HepG2 (cell line): ENCODE results near the gene ANKHD1. TPM values are rescaled to one million over a fixed set of nuclear protein-coding genes. Genes with fewer than 3 reads are reported as not detected.
A peak's percentile ranks its signal among the peaks of the same experiment; 100 is the strongest.

Experiments used
- ERF ChIP-seq: IDR thresholded peaks from 2 replicates; pipeline ENCODE4 v1.6.1; 2018; ENCODE audit warnings: missing biosample characterization, missing genetic modification reagents
- ESRRA ChIP-seq: sonication (generic); formaldehyde crosslinking; IDR thresholded peaks from 2 replicates; pipeline ENCODE4 v1.5.1; 2020; ENCODE audit warnings: mild to moderate bottlenecking, low read depth, missing genetic modification reagents
- HES4 ChIP-seq: sonication (generic); formaldehyde crosslinking; IDR thresholded peaks from 2 replicates; pipeline ENCODE4 v1.9.0; 2021; ENCODE audit warnings: mild to moderate bottlenecking, missing genetic modification reagents, borderline replicate concordance
- HOXA3 ChIP-seq: sonication (generic); formaldehyde crosslinking; IDR thresholded peaks from 2 replicates; pipeline ENCODE4 v1.5.0; 2020; ENCODE audit warnings: missing genetic modification reagents
- MAFF ChIP-seq: IDR thresholded peaks from 2 replicates; pipeline ENCODE4 v1.6.1; 2011; ENCODE audit warnings: low read depth, low read length, improper control_type of control experiment
- MEIS1 ChIP-seq: sonication (generic); formaldehyde crosslinking; IDR thresholded peaks from 2 replicates; pipeline ENCODE4 v1.9.0; 2021; ENCODE audit warnings: mild to moderate bottlenecking, missing genetic modification reagents, moderate library complexity, borderline replicate concordance
- PCBP1 ChIP-seq: fragments of 200-400 bp; formaldehyde crosslinking; IDR thresholded peaks from 2 replicates; pipeline ENCODE4 v1.6.1; 2017; ENCODE audit warnings: mild to moderate bottlenecking, low read depth, low read length, borderline replicate concordance
- PTBP1 ChIP-seq: fragments of 200-400 bp; formaldehyde crosslinking; IDR thresholded peaks from 2 replicates; pipeline ENCODE4 v1.6.1; 2018; ENCODE audit warnings: low read length, low read depth; ENCODE audit not compliant: poor library complexity, severe bottlenecking
- RERE ChIP-seq: IDR thresholded peaks from 2 replicates; pipeline ENCODE4 v1.6.1; 2016; ENCODE audit warnings: low read depth, missing genetic modification reagents, missing compliant biosample characterization
- SNAPC2 ChIP-seq: sonication (generic); formaldehyde crosslinking; IDR thresholded peaks from 2 replicates; pipeline ENCODE4 v1.8.1; 2022; ENCODE audit warnings: mild to moderate bottlenecking, missing genetic modification reagents
- TCF12 ChIP-seq, 2 experiments: fragments of 450-650 bp in 1 of 2; sonication (generic) in 1 of 2; formaldehyde crosslinking in 1 of 2; IDR thresholded peaks; 2 replicates each; pipeline versions ENCODE4 v1.6.1 to v1.8.0; 2017 to 2022; ENCODE audit warnings: antibody characterized with exemption in 1 of 2, mild to moderate bottlenecking in 1 of 2, missing genetic modification reagents in 1 of 2, moderate library complexity in 1 of 2
- U2AF1 ChIP-seq: fragments of 200-400 bp; formaldehyde crosslinking; optimal IDR thresholded peaks from 2 replicates; pipeline ENCODE3; 2017; ENCODE audit warnings: mild to moderate bottlenecking, low read depth, low read length
- ZFP37 ChIP-seq: sonication (generic); formaldehyde crosslinking; IDR thresholded peaks from 2 replicates; pipeline ENCODE4 v1.4.0; 2020; ENCODE audit warnings: missing genetic modification reagents, borderline replicate concordance
- ZNF234 ChIP-seq: sonication (generic); formaldehyde crosslinking; conservative IDR thresholded peaks from 2 replicates; pipeline ENCODE4 v1.5.1; 2020; ENCODE audit warnings: mild to moderate bottlenecking, missing genetic modification reagents
- ZNF331 ChIP-seq: sonication (generic); formaldehyde crosslinking; IDR thresholded peaks from 2 replicates; pipeline ENCODE4 v1.4.0; 2020; ENCODE audit warnings: missing genetic modification reagents
- ZNF570 ChIP-seq: sonication (generic); formaldehyde crosslinking; IDR thresholded peaks from 2 replicates; pipeline ENCODE4 v1.4.0; 2020; ENCODE audit warnings: mild to moderate bottlenecking, missing genetic modification reagents, borderline replicate concordance
- polyA plus RNA-seq, 8 experiments: library from polyadenylated mRNA; depleted of rRNA in 3 of 8; stranded (reverse) in 7 of 8; unstranded in 1 of 8; fragments of >200 nt; fragmentation: Illumina TruSeq in 4 of 8; extraction: Trizol in 4 of 8; gene quantifications; 2 replicates each; pipeline versions ENCODE4 v1.2.1 to v1.2.3, GENCODE V29; 2011 to 2016; ENCODE audit warnings: low read depth in 4 of 8, missing spikeins in 1 of 8, mixed read lengths in 1 of 8; ENCODE audit not compliant: insufficient read depth in 1 of 8
- total RNA-seq, 5 experiments: library from RNA; depleted of rRNA; stranded (reverse); fragments of >200 nt; fragmentation: Illumina TruSeq; extraction: Trizol; gene quantifications; 2 replicates each; pipeline ENCODE4 v1.2.3, GENCODE V29; 2016; ENCODE audit warnings: low read depth in 1 of 5
- TF ChIP-seq, protein P1 (sequence below): sonication (generic); formaldehyde crosslinking; IDR thresholded peaks from 2 replicates; pipeline ENCODE4 v1.8.1; 2023; ENCODE audit warnings: missing genetic modification reagents, inconsistent platforms, borderline replicate concordance
- TF ChIP-seq, protein P2 (sequence below): sonication (generic); formaldehyde crosslinking; IDR thresholded peaks from 2 replicates; pipeline ENCODE4 v1.4.0; 2020; ENCODE audit warnings: missing genetic modification reagents, borderline replicate concordance

ANKHD1 gene
- total and polyA plus RNA-seq, 2 of the 13 experiments (the other 11 are each of a cell fraction or from before 2014, with no cell fraction given): 69.9 to 82.0 TPM

- TF ChIP-seq U2AF1 (peak; percentile 56), ESRRA (CRISPR knock-in tag) (no peak), PTBP1 (no peak), MEIS1 (CRISPR knock-in tag) (0 out of 2 replicates have a peak, but pooled peaks have one; percentile 24), MAFF (no peak), TCF12 (IDR thresholded peaks at IDR 0.05) (no peak), TCF12 (CRISPR knock-in tag; IDR thresholded peaks at IDR 0.05) (0 out of 2 replicates have a peak, but pooled peaks have one; percentile 67), HES4 (CRISPR knock-in tag) (peak; percentile 65; the same call in 1 of the 2 replicates), ZNF570 (CRISPR knock-in tag) (no peak), PCBP1 (no peak), HOXA3 (peak; percentile 64; the same call in 1 of the 2 replicates), ZNF234 (CRISPR knock-in tag) (0 out of 2 replicates have a peak, but pooled peaks have one; percentile 26), RERE (CRISPR knock-in tag) (no peak), ZFP37 (CRISPR knock-in tag) (peak; percentile 95), ZNF331 (CRISPR knock-in tag) (peak; percentile 50), ERF (peak; percentile 52; the same call in 1 of the 2 replicates), SNAPC2 (CRISPR knock-in tag) (no peak)
- TF ChIP-seq, protein P1, sequence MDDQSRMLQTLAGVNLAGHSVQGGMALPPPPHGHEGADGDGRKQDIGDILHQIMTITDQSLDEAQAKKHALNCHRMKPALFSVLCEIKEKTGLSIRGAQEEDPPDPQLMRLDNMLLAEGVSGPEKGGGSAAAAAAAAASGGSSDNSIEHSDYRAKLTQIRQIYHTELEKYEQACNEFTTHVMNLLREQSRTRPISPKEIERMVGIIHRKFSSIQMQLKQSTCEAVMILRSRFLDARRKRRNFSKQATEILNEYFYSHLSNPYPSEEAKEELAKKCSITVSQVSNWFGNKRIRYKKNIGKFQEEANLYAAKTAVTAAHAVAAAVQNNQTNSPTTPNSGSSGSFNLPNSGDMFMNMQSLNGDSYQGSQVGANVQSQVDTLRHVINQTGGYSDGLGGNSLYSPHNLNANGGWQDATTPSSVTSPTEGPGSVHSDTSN (CRISPR knock-in tag): 0 out of 2 replicates have a peak, but pooled peaks have one; percentile 16
- TF ChIP-seq, protein P2, sequence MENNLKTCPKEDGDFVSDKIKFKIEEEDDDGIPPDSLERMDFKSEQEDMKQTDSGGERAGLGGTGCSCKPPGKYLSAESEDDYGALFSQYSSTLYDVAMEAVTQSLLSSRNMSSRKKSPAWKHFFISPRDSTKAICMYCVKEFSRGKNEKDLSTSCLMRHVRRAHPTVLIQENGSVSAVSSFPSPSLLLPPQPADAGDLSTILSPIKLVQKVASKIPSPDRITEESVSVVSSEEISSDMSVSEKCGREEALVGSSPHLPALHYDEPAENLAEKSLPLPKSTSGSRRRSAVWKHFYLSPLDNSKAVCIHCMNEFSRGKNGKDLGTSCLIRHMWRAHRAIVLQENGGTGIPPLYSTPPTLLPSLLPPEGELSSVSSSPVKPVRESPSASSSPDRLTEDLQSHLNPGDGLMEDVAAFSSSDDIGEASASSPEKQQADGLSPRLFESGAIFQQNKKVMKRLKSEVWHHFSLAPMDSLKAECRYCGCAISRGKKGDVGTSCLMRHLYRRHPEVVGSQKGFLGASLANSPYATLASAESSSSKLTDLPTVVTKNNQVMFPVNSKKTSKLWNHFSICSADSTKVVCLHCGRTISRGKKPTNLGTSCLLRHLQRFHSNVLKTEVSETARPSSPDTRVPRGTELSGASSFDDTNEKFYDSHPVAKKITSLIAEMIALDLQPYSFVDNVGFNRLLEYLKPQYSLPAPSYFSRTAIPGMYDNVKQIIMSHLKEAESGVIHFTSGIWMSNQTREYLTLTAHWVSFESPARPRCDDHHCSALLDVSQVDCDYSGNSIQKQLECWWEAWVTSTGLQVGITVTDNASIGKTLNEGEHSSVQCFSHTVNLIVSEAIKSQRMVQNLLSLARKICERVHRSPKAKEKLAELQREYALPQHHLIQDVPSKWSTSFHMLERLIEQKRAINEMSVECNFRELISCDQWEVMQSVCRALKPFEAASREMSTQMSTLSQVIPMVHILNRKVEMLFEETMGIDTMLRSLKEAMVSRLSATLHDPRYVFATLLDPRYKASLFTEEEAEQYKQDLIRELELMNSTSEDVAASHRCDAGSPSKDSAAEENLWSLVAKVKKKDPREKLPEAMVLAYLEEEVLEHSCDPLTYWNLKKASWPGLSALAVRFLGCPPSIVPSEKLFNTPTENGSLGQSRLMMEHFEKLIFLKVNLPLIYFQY (CRISPR knock-in tag): no peak
Observed at GRCh38 chr5:140400730-140401361, 787 bp upstream of the ANKHD1 start (continued).
